NT2/D1 (cell line): ENCODE data around the gene VSNL1.

ENCODE experiments used
- DNase-seq: peaks from one replicate; pipeline ENCODE4 v3.0.0-alpha.2; 2011; ENCODE audit warnings: low read depth, low spot score
- H3K27me3 ChIP-seq: 2 replicates; pipeline ENCODE4 v1.6.0; 2011; ENCODE audit warnings: mild to moderate bottlenecking; ENCODE audit not compliant: insufficient read length, insufficient read depth
- H3K36me3 ChIP-seq: 2 replicates; pipeline ENCODE4 v1.6.1; 2011; ENCODE audit warnings: mild to moderate bottlenecking, low read length, mixed read lengths; ENCODE audit not compliant: insufficient read depth, insufficient read length
- H3K4me1 ChIP-seq: 2 replicates; pipeline ENCODE4 v1.5.1; 2011; ENCODE audit not compliant: insufficient read depth, insufficient read length
- H3K4me3 ChIP-seq: 2 replicates; pipeline ENCODE4 v1.5.1; 2011; ENCODE audit warnings: low read depth; ENCODE audit not compliant: insufficient read length
- H3K9ac ChIP-seq: 2 replicates; pipeline ENCODE4 v1.6.0; 2011; ENCODE audit warnings: low read depth; ENCODE audit not compliant: insufficient read length
- H3K9me3 ChIP-seq: 2 replicates; pipeline ENCODE4 v1.5.1; 2011; ENCODE audit warnings: mild to moderate bottlenecking, low read length; ENCODE audit not compliant: insufficient read depth
- SUZ12 ChIP-seq: IDR thresholded peaks from 2 replicates; pipeline ENCODE4 v1.6.1; 2011; ENCODE audit not compliant: insufficient read length, insufficient read depth; ENCODE audit errors: extremely low read depth
- YY1 ChIP-seq: IDR thresholded peaks from 2 replicates; pipeline ENCODE4 v1.6.1; 2011; ENCODE audit not compliant: insufficient read length, insufficient read depth
- ZNF274 ChIP-seq: IDR thresholded peaks from 2 replicates; pipeline ENCODE4 v1.6.1; 2011; ENCODE audit warnings: mild to moderate bottlenecking, low read depth, low read length

The VSNL1 gene

GRCh38 chr2:17592731-17593409, 52.4 kb downstream of the VSNL1 start:
- Histone ChIP-seq H3K27me3 (no peaks in the 10 kb centered on the region), H3K9me3 (no peaks in the 10 kb centered on the region), H3K4me1 (no peaks in the 10 kb centered on the region), H3K36me3 (no peaks in the 10 kb centered on the region), H3K4me3 (no peak overlapping the region), H3K9ac (no peak overlapping the region)
- TF ChIP-seq YY1 (no peak), SUZ12 (no peak), ZNF274 (no peak)
- DNase-seq = no peak

GRCh38 chr2:17593445-17593840, 52.9 kb downstream of the VSNL1 start:
- no peaks in the 10 kb centered on the region for H3K4me1 ChIP-seq

DNA sequence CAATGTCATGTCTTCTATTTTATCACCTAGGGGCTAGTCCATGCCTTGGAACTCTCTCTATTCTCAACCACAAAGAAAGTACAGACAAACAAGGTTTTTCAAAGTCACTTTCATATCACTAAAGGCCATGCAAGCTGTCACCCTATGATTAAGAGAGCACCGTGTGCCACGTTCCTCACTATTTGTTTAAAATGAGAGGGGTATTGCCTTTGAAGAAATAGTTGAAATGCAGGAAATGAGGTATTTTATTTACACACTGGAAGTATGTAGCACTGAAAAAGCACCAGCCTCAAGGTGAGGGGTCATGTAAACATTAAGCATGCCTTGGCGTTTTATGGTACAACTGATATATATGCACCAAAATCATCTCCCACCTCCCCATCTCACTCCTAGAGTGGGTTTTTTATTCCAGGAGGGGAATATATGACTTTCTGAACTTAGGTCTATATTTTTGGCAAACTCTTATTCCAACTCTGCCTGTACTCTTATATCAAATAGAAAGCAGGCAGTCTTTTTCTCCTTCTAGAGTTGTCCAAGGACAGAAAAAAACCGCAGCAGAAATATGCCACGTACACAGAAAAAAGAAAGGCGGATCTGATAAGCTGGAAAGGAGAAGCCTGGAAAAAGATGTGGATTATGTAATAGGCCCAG, 53.5 kb downstream of the VSNL1 start:
- no peak overlapping the region for H3K4me3 ChIP-seq
- no peaks in the 10 kb centered on the region for H3K9me3 ChIP-seq
- no peak overlapping the region for H3K9ac ChIP-seq
- no peaks in the 10 kb centered on the region for H3K36me3 ChIP-seq
- no peak for DNase-seq
- TF ChIP-seq SUZ12 (no peak), YY1 (no peak), ZNF274 (no peak)
- no peaks in the 10 kb centered on the region for H3K27me3 ChIP-seq
- no peaks in the 10 kb centered on the region for H3K4me1 ChIP-seq

More at GRCh38 chr2:17593445-17593840, 52.9 kb downstream of the VSNL1 start:
- no peak for TF ChIP-seq ZNF274
- TF ChIP-seq YY1 = no peak
- no peak for TF ChIP-seq SUZ12
- H3K27me3 ChIP-seq = no peaks in the 10 kb centered on the region
- no peak overlapping the region for H3K9ac ChIP-seq
- no peaks in the 10 kb centered on the region for H3K36me3 ChIP-seq
- DNase-seq = no peak
- H3K9me3 ChIP-seq = no peaks in the 10 kb centered on the region
- no peak overlapping the region for H3K4me3 ChIP-seq

DNA sequence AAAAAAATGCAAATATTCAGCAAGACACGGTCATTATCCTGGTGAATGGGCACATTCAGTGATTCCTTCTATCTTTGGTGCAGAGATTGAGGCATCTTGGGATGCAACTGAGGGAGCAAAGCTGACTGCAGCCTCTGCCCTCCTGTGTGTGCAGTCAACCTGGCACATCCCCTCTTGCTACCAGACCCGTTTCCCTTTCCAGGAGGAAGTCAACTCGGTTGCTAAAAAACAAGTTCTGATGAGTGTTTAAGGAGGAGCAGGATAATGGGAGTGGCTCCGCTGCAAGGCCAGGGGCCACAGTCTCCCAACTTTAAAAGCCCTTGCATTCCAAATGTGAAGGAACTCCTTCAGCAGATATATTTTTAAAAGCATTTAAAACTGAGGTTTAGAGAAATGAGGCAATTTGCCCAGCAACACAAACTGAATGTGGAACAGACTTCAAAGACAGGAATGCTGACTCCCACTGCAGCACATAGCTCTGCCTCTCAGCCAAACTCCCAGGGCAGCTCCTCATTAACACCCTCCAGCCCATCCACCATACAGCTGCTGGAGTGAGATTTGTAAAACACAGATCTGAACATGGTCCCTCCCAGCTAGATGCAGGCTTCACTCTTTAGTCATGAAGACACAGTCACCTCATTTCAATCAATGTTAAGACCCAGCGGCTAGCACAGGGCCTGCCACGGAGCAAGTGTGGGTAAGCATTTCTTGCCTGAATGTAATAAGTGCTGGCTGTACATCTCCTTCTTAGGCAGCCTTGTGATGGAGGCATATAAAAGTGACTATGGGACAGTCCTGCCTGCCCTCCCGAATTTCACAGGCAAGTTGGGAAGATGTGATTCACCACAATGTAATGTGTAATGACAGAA, 54.3 kb downstream of the VSNL1 start:
- no peaks in the 10 kb centered on the region for H3K4me1 ChIP-seq
- H3K9ac ChIP-seq = no peak overlapping the region
- TF ChIP-seq YY1 = no peak
- TF ChIP-seq SUZ12 = no peak
- no peak for TF ChIP-seq ZNF274
- no peaks in the 10 kb centered on the region for H3K27me3 ChIP-seq
- no peak for DNase-seq
- H3K36me3 ChIP-seq = no peaks in the 10 kb centered on the region
- no peak overlapping the region for H3K4me3 ChIP-seq
- H3K9me3 ChIP-seq = no peaks in the 10 kb centered on the region

GRCh38 chr2:17599617-17600016, 59.1 kb downstream of the VSNL1 start:
- Histone ChIP-seq H3K4me1 (no peaks in the 10 kb centered on the region), H3K9ac (no peak overlapping the region), H3K36me3 (no peaks in the 10 kb centered on the region), H3K9me3 (no peaks in the 10 kb centered on the region), H3K27me3 (no peaks in the 10 kb centered on the region), H3K4me3 (no peak overlapping the region)
- no peak for DNase-seq
- TF ChIP-seq SUZ12 = no peak
- TF ChIP-seq YY1 = no peak

DNA sequence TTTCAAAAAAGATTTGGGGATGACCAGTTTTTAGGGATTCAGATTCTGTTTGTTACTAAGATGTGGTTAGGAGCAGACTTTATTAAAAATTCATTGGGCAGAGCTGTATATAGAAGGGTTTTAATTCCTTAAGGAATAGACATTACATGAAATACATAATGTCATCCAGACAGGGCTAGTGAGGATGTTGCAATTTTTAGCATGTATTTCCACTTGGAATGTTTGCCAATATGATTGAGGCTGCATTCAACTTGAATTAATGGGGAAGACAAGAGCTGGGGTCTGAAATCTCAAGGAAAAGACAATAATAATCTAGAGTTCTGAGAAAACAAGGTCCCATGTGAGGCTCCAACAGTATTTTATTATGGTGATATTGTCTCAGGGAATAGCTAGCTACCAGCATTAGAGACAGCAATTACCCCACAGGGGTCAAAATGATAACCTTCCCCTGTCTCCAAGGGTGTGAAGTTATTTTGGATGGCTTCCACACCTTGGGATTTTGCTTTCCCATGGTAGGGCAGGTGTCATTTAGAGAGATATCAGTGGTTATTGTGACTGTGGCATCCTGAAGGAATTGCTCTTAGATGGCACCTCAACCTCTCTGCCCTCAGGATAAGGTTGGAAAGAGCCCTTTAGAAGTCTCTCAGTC, 60.2 kb downstream of the VSNL1 start:
- DNase-seq = no peak
- H3K4me3 ChIP-seq = no peak overlapping the region
- no peaks in the 10 kb centered on the region for H3K4me1 ChIP-seq
- peaks cover 10% of the 10 kb centered on the region; the same call in 1 of the 2 replicates for H3K9me3 ChIP-seq
- H3K27me3 ChIP-seq = no peaks in the 10 kb centered on the region
- TF ChIP-seq SUZ12 = no peak
- H3K9ac ChIP-seq = no peak overlapping the region
- H3K36me3 ChIP-seq = no peaks in the 10 kb centered on the region
